Mucosa of descending colon (tissue), 3 donors: Measurements from ENCODE around the gene CHD5. TPM values are rescaled to one million over a fixed set of nuclear protein-coding genes. Genes with fewer than 3 reads are reported as not detected.

Experiments
- ATAC-seq: fragments of 200-7000 bp; cut with Tn5 transposase; one replicate; pipeline ENCODE4 v1.9.1; 2020; ENCODE audit warnings: mild to moderate bottlenecking, moderate library complexity
- DNase-seq, 3 donors: peaks; one replicate each; pipeline ENCODE4 v3.0.0-alpha.2; 2020
- H3K36me3 ChIP-seq: fragments of 200-600 bp; one replicate; pipeline ENCODE4 v1.8.0; 2021; ENCODE audit warnings: low read depth, mild to moderate bottlenecking
- H3K4me1 ChIP-seq: fragments of 200-600 bp; one replicate; pipeline ENCODE4 v1.8.0; 2021; ENCODE audit warnings: low read depth, mild to moderate bottlenecking
- H3K4me3 ChIP-seq: fragments of 200-600 bp; one replicate; pipeline ENCODE4 v1.8.0; 2021; ENCODE audit warnings: mild to moderate bottlenecking
- H3K9me3 ChIP-seq: fragments of 200-600 bp; one replicate; pipeline ENCODE4 v1.8.0; 2021; ENCODE audit warnings: mild to moderate bottlenecking
- intact Hi-C, 2 donors: fragments of 100-400 bp; cut with DNase I in 1 of 2; cut with micrococcal nuclease in 1 of 2; formaldehyde crosslinking; loops; one replicate each; pipeline versions ENCODE4 v1.11.0 to v1.11.1; 2022; cut with DNase I, micrococcal nuclease
- total RNA-seq, 3 donors: library from RNA; stranded (reverse); fragmentation: NEBNext Ultra II Directional in 2 of 3; extraction: Animal tissue kit (Norgen Biotek cat#: 25700) in 2 of 3; gene quantifications; one replicate each; pipeline versions ENCODE4 v1.2.1 to v1.2.4, GENCODE V29; 2021 to 2023
- TF ChIP-seq, protein P1 (sequence below): fragments of 200-600 bp; IDR thresholded peaks from one replicate; pipeline ENCODE4 v1.8.0; 2022; ENCODE audit warnings: antibody characterized with exemption, mild to moderate bottlenecking
- donor health status: DM: no; HTN: no; CAD: no; lungs with moderate emphysema.
- donor health status: DM: no; HTN: no; CAD: no.
- donor health status: DM: no; HTN: yes; CAD: no.

Gene CHD5
- total RNA-seq, 3 donors from 2014 or later, result 0.17 to 2.1 (median 0.22) TPM

GRCh38 chr1:6083385-6083784 lies 96.7 kb downstream of the CHD5 start:
- Histone ChIP-seq H3K4me1 (no peaks in the 10 kb centered on the region), H3K36me3 (no peaks in the 10 kb centered on the region), H3K9me3 (no peaks in the 10 kb centered on the region), H3K4me3 (no peak overlapping the region)
- intact Hi-C loops, result no loop called here
- ATAC-seq (no peak), DNase-seq (peak in 1 of 3 donors; percentile 43)
- TF ChIP-seq, protein P1, sequence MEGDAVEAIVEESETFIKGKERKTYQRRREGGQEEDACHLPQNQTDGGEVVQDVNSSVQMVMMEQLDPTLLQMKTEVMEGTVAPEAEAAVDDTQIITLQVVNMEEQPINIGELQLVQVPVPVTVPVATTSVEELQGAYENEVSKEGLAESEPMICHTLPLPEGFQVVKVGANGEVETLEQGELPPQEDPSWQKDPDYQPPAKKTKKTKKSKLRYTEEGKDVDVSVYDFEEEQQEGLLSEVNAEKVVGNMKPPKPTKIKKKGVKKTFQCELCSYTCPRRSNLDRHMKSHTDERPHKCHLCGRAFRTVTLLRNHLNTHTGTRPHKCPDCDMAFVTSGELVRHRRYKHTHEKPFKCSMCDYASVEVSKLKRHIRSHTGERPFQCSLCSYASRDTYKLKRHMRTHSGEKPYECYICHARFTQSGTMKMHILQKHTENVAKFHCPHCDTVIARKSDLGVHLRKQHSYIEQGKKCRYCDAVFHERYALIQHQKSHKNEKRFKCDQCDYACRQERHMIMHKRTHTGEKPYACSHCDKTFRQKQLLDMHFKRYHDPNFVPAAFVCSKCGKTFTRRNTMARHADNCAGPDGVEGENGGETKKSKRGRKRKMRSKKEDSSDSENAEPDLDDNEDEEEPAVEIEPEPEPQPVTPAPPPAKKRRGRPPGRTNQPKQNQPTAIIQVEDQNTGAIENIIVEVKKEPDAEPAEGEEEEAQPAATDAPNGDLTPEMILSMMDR, result no peak

DNA sequence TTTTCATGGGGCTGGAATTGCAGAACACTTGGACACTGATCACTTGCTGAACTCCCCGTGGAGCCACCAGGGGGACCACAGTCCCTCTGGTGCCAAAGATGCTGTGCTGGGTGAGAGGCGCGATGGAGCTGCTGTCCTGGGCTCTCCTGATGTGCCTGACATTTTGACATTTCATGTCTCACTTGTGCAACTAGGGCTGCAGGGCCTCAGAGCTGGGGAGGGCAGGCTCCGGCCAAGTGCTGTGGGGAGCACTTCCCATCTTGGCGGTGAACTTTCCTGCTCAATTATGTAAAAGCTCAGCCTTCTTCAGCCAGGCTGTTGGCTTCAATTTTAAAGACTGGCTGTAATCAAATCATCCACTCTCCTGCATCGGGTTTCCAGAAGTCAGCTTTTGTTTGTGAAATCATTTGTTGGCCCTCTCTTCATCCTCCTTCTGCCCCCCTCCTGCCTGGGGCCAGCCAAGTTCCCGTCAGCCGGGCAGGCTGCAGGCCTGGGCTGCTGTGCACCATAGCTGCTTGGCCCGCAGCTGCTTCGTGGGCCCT lies 97.6 kb downstream of the CHD5 start:
- Histone ChIP-seq H3K9me3 (no peaks in the 10 kb centered on the region), H3K4me3 (no peak overlapping the region), H3K4me1 (no peaks in the 10 kb centered on the region), H3K36me3 (no peaks in the 10 kb centered on the region)
- intact Hi-C loops, result no loop called here
- ATAC-seq (peak; percentile 27), DNase-seq (no peak)
- TF ChIP-seq, protein P1, result no peak

- intact Hi-C loops, result no loop called here
- no peaks in the 10 kb centered on the region for H3K9me3 ChIP-seq
- H3K36me3 ChIP-seq, result no peaks in the 10 kb centered on the region
- no peak for DNase-seq
- TF ChIP-seq, protein P1, result no peak
- no peak for ATAC-seq
- no peaks in the 10 kb centered on the region for H3K4me1 ChIP-seq
- no peak overlapping the region for H3K4me3 ChIP-seq
Observed at GRCh38 chr1:6081901-6082300, 98.2 kb downstream of the CHD5 start.

- no peaks in the 10 kb centered on the region for H3K9me3 ChIP-seq
- TF ChIP-seq, protein P1, result no peak
- H3K4me3 ChIP-seq, result no peak overlapping the region
- DNase-seq (peak in 1 of 3 donors; percentile 36), ATAC-seq (no peak)
- H3K36me3 ChIP-seq, result no peaks in the 10 kb centered on the region
- H3K4me1 ChIP-seq, result no peaks in the 10 kb centered on the region
- intact Hi-C loops, result no loop called here
Observed at GRCh38 chr1:6080469-6080868, 99.7 kb downstream of the CHD5 start.

DNA sequence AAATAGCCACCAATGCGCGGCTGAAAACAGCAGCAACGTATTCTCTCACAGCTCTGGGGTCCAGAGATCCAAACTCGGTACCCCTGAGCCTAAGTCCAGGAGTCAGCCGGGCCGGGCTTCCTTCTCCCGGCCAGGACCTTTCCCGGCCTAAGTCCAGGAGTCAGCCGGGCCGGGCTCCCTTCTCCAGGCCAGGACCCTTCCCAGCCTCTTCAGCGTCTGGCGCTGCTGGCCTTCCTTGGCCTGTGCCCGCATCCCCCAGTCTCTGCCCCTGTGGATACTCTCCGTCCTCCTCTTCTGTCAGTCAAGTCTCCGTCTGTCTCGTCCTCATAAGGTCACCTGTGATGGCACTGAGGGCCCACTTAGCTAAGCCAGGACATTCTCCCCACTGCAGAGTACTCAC lies 102.2 kb downstream of the CHD5 start:
- DNase-seq, result no peak

More for the DNA sequence above, 102.2 kb downstream of the CHD5 start:
- Histone ChIP-seq H3K9me3 (no peaks in the 10 kb centered on the region), H3K4me3 (no peak overlapping the region), H3K36me3 (no peaks in the 10 kb centered on the region), H3K4me1 (no peaks in the 10 kb centered on the region)
- TF ChIP-seq, protein P1, result no peak
- ATAC-seq, result no peak
- intact Hi-C loops, result no loop called here
